Vagina (tissue), 2 donors: ENCODE results near the gene AIF1. TPM values are rescaled to one million over a fixed set of nuclear protein-coding genes. Genes with fewer than 3 reads are reported as not detected.

Experiments used
- DNase-seq, 2 donors: peaks; one replicate each; pipeline ENCODE4 v3.0.0-alpha.2; 2017; ENCODE audit errors: extremely low spot score in 2 of 2
- H3K27ac ChIP-seq: fragments of 200-600 bp; sonication (generic); one replicate; pipeline ENCODE4 v1.5.1; 2019
- H3K27me3 ChIP-seq: fragments of 200-600 bp; sonication (generic); one replicate; pipeline ENCODE4 v1.5.1; 2019
- H3K36me3 ChIP-seq, 2 donors: fragments of 200-600 bp; sonication (generic); one replicate each; pipeline ENCODE4 v1.5.1; 2017 to 2019
- H3K4me1 ChIP-seq: fragments of 200-600 bp; sonication (generic); one replicate; pipeline ENCODE4 v1.5.1; 2019
- H3K4me3 ChIP-seq, 2 donors: fragments of 200-600 bp; sonication (generic); 1 replicate in 1 of 2; 2 replicates in 1 of 2; pipeline ENCODE4 v1.5.1; 2016 to 2019
- H3K9me3 ChIP-seq: fragments of 200-600 bp; sonication (generic); one replicate; pipeline ENCODE4 v1.5.1; 2019
- POLR2A ChIP-seq, 2 donors: fragments of 450-650 bp; IDR thresholded peaks; one replicate each; pipeline ENCODE4 v1.6.1; 2017; ENCODE audit warnings: antibody characterized with exemption in 2 of 2, mild to moderate bottlenecking in 2 of 2, moderate library complexity in 2 of 2
- POLR2AphosphoS5 ChIP-seq, 2 donors: sonication (generic); formaldehyde crosslinking; IDR thresholded peaks; one replicate each; pipeline ENCODE4 v1.9.0; 2017; ENCODE audit warnings: antibody characterized with exemption in 2 of 2, mild to moderate bottlenecking in 2 of 2, low read depth in 1 of 2; ENCODE audit not compliant: insufficient read depth in 1 of 2
- intact Hi-C: fragments of 100-400 bp; cut with DNase I; formaldehyde crosslinking; loops from one replicate; pipeline ENCODE4 v1.15.1; 2023
- total RNA-seq: library from RNA; depleted of rRNA; stranded (reverse); fragments of >200 nt; gene quantifications from one replicate; pipeline ENCODE4 v1.2.3, GENCODE V29; 2016
- TF ChIP-seq, protein P1 (sequence below), 3 experiments: fragments of 450-650 bp in 2 of 3; fragments of 200-600 bp in 1 of 3; sonication (generic) in 1 of 3; IDR thresholded peaks; one replicate each; pipeline ENCODE4 v1.5.1; 2017 to 2019; ENCODE audit warnings: antibody characterized with exemption in 3 of 3, mild to moderate bottlenecking in 2 of 3, moderate library complexity in 2 of 3

Gene AIF1
- total RNA-seq, 1 donor from 2014 or later: 25.0 TPM

- Histone ChIP-seq H3K27me3 (no peaks in the 10 kb centered on the region), H3K4me3 (no peak overlapping the region), H3K4me1 (no peaks in the 10 kb centered on the region), H3K9me3 (no peaks in the 10 kb centered on the region), H3K36me3 (no peaks in the 10 kb centered on the region), H3K27ac (no peak overlapping the region)
- intact Hi-C loops: no loop called here
- no peak for DNase-seq
- TF ChIP-seq, protein P1, sequence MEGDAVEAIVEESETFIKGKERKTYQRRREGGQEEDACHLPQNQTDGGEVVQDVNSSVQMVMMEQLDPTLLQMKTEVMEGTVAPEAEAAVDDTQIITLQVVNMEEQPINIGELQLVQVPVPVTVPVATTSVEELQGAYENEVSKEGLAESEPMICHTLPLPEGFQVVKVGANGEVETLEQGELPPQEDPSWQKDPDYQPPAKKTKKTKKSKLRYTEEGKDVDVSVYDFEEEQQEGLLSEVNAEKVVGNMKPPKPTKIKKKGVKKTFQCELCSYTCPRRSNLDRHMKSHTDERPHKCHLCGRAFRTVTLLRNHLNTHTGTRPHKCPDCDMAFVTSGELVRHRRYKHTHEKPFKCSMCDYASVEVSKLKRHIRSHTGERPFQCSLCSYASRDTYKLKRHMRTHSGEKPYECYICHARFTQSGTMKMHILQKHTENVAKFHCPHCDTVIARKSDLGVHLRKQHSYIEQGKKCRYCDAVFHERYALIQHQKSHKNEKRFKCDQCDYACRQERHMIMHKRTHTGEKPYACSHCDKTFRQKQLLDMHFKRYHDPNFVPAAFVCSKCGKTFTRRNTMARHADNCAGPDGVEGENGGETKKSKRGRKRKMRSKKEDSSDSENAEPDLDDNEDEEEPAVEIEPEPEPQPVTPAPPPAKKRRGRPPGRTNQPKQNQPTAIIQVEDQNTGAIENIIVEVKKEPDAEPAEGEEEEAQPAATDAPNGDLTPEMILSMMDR (IDR thresholded peaks at IDR 0.05): peak in 1 of 3 experiments; percentile 39
- TF ChIP-seq POLR2AphosphoS5 (IDR thresholded peaks at IDR 0.05; ENCODE audit: insufficient read depth in 1 of 2, low read depth in 1 of 2) (no peak), POLR2A (IDR thresholded peaks at IDR 0.05) (no peak)
Observed at GRCh38 chr6:31597006-31597405, 18.0 kb upstream of the AIF1 start.

DNA sequence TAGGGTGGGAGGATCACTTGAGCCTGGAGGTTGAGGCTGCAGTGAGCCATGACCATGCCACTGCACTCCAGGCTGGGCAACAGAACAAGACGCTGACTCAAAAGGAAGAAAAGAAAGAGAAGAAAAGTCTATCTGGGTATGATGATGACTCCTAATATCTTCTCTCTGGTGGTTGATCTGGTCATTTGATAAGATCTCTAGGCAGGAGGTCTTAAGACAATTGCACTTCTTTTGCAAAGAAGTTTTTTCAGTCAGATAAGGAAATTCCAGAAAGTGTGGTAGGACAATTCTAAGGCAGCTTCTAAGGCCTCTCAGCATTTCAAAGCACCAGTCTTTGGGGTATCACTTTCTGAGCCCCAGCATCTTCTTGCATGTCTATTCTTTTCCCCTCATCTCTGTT, 7.7 kb upstream of the AIF1 start:
- H3K27ac ChIP-seq: no peak overlapping the region
- H3K27me3 ChIP-seq: no peaks in the 10 kb centered on the region
- intact Hi-C loops: no loop called here
- DNase-seq: no peak
- TF ChIP-seq POLR2AphosphoS5 (IDR thresholded peaks at IDR 0.05; ENCODE audit: insufficient read depth in 1 of 2, low read depth in 1 of 2) (no peak), POLR2A (IDR thresholded peaks at IDR 0.05) (no peak)
- TF ChIP-seq, protein P1 (IDR thresholded peaks at IDR 0.05): no peak
- no peak overlapping the region for H3K4me3 ChIP-seq
- H3K4me1 ChIP-seq: no peaks in the 10 kb centered on the region
- H3K9me3 ChIP-seq: no peaks in the 10 kb centered on the region
- H3K36me3 ChIP-seq: no peaks in the 10 kb centered on the region

GRCh38 chr6:31609519-31610406, 5.3 kb upstream of the AIF1 start:
- intact Hi-C loops: no loop called here
- Histone ChIP-seq H3K4me3 (no peak overlapping the region), H3K4me1 (no peaks in the 10 kb centered on the region), H3K36me3 (no peaks in the 10 kb centered on the region), H3K9me3 (no peaks in the 10 kb centered on the region), H3K27ac (no peak overlapping the region), H3K27me3 (no peaks in the 10 kb centered on the region)
- TF ChIP-seq, protein P1 (IDR thresholded peaks at IDR 0.05): no peak
- TF ChIP-seq POLR2A (IDR thresholded peaks at IDR 0.05) (no peak), POLR2AphosphoS5 (IDR thresholded peaks at IDR 0.05; ENCODE audit: insufficient read depth in 1 of 2, low read depth in 1 of 2) (no peak)
- DNase-seq: no peak

DNA sequence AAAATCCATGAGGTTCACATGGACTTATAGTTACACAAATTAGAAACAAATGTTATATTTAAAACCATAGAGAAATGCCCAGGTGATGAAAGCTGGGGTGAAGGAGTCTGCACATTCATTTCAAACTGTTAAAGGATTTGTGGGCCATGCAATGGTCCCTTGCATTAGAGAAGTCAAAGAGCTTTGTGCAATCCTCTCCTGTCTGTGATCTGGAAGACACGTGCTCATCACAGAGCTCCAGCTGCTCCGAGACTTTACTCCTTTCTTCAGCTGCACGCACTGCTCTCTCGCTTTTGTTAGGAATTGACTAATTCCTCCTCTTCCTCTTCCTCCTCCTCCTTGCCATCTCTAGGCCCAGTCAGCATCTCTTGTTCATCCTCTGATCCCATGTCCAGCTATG, 4.1 kb upstream of the AIF1 start:
- Histone ChIP-seq H3K4me1 (no peaks in the 10 kb centered on the region), H3K36me3 (no peaks in the 10 kb centered on the region), H3K27me3 (no peaks in the 10 kb centered on the region), H3K27ac (no peak overlapping the region), H3K9me3 (no peaks in the 10 kb centered on the region), H3K4me3 (no peak overlapping the region)
- no peak for TF ChIP-seq POLR2AphosphoS5 (IDR thresholded peaks at IDR 0.05; ENCODE audit: insufficient read depth in 1 of 2, low read depth in 1 of 2)
- no peak for TF ChIP-seq POLR2A (IDR thresholded peaks at IDR 0.05)
- TF ChIP-seq, protein P1 (IDR thresholded peaks at IDR 0.05): no peak
- intact Hi-C loops: no loop called here
- DNase-seq: no peak

DNA sequence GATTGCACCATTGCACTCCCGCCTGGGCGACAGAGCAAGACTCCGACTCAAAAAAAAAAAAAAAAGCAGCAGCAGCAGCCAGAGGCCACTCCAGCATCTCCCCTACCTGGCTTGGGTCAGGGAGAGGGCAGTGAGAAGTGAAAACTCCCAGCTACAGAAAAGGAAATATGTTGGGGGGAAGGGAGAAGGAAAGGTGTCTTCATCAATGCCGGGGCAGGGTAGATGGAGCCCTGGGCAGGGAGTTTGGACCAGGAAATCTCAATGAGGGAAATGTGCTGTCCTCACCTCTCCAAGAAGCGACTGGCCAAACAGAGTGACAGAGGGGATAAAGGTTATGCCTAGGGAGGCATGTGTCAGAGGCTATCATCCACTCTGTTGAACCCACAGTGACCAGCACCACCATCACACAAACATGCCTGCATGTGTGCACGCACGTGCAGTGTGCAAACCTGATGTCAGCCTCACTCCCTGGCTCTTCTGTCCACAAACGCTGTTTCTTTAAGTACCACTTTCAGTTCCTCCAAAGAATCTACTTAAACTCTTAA, 887 bp upstream of the AIF1 start:
- no peaks in the 10 kb centered on the region for H3K9me3 ChIP-seq
- H3K4me1 ChIP-seq: no peaks in the 10 kb centered on the region
- TF ChIP-seq, protein P1 (IDR thresholded peaks at IDR 0.05): no peak
- TF ChIP-seq POLR2AphosphoS5 (IDR thresholded peaks at IDR 0.05; ENCODE audit: insufficient read depth in 1 of 2, low read depth in 1 of 2) (no peak), POLR2A (IDR thresholded peaks at IDR 0.05) (no peak)
- intact Hi-C loops: no loop called here
- no peak overlapping the region for H3K4me3 ChIP-seq
- H3K36me3 ChIP-seq: no peaks in the 10 kb centered on the region
- DNase-seq: no peak
- no peak overlapping the region for H3K27ac ChIP-seq
- H3K27me3 ChIP-seq: no peaks in the 10 kb centered on the region
